ENCODE data around the gene LTBP1.

Gene LTBP1

GRCh38 chr2:33116799-33117198 lies 170.0 kb downstream of the LTBP1 start:
- no peak for TF ChIP-seq CTCF (IDR thresholded peaks at IDR 0.05; ENCODE audit: low read depth, low read length)

GRCh38 chr2:33118651-33119050 lies 171.9 kb downstream of the LTBP1 start:
- DNase-seq (ENCODE audit: extremely low read depth, low read depth): no peak
- no peak for TF ChIP-seq CTCF (IDR thresholded peaks at IDR 0.05; ENCODE audit: low read depth, low read length)

More at GRCh38 chr2:33116799-33117198, 170.0 kb downstream of the LTBP1 start:
- no peak for DNase-seq (ENCODE audit: extremely low read depth, low read depth)

- no peak for DNase-seq (ENCODE audit: extremely low read depth, low read depth)
- TF ChIP-seq CTCF (IDR thresholded peaks at IDR 0.05; ENCODE audit: low read depth, low read length): no peak
Measured at GRCh38 chr2:33121416-33121815, 174.7 kb downstream of the LTBP1 start.

GRCh38 chr2:33121925-33122324 lies 175.2 kb downstream of the LTBP1 start:
- TF ChIP-seq CTCF (IDR thresholded peaks at IDR 0.05; ENCODE audit: low read depth, low read length): no peak
- DNase-seq (ENCODE audit: extremely low read depth, low read depth): no peak

- DNase-seq (ENCODE audit: extremely low read depth, low read depth): no peak
Measured at GRCh38 chr2:33122726-33123125, 176.0 kb downstream of the LTBP1 start.

GRCh38 chr2:33123216-33123615 lies 176.5 kb downstream of the LTBP1 start:
- no peak for DNase-seq (ENCODE audit: extremely low read depth, low read depth)
- no peak for TF ChIP-seq CTCF (IDR thresholded peaks at IDR 0.05; ENCODE audit: low read depth, low read length)

More at GRCh38 chr2:33122726-33123125, 176.0 kb downstream of the LTBP1 start:
- TF ChIP-seq CTCF (IDR thresholded peaks at IDR 0.05; ENCODE audit: low read depth, low read length): no peak

GRCh38 chr2:33126552-33126951 lies 179.8 kb downstream of the LTBP1 start:
- no peak for DNase-seq (ENCODE audit: extremely low read depth, low read depth)
- no peak for TF ChIP-seq CTCF (IDR thresholded peaks at IDR 0.05; ENCODE audit: low read depth, low read length)
